ENCODE data around the gene FAM50A. TPM values are rescaled to one million over a fixed set of nuclear protein-coding genes. Genes with fewer than 3 reads are reported as not detected.
A peak's percentile ranks its signal among the peaks of the same experiment; 100 is the strongest.

Gene FAM50A
- total and polyA plus RNA-seq, 12 donors = 25.5 to 167 (median 38.9) TPM

DNA sequence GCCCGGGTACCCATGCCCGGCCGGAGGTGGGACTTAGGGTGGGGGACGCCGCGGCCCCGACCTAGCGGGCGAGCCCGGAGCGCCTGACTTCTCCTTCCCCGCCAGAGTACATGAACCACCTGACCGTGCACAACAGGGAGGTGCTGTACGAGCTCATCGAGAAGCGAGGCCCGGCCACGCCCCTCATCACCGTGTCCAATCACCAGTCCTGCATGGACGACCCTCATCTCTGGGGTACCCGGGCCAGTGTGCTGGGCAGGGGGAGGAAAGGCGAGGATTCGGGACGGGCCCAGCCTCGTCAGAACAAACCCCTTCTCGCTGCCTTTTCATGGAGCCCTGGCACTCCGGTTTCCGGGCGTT, 32.0 kb upstream of the FAM50A start:
- 0 to 3% methylated on average over 20 to 28 of the region's 29 CpGs for WGBS, 2 donors
- peak; percentile 74 to 83 (median 80) for ATAC-seq

DNA sequence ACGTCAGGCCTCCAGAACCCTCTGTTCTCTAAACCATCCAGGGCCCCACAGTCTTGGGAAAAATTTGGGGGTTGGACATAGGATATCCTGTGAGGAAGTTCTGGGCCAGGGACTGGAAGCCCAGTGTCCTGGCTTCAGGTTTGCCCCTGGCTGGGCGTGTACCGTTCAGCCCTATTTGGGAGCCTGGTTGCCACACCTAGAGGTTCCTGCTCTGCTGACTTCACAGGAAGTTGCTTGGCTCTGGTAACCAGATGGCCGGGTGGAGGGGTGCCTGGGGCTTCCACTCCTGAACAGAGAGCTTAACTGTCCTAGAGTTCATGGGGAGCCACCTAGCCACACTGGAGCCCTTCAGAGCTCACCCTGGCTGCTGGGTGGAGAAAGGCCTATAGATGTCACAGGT, 31.5 kb upstream of the FAM50A start:
- Histone ChIP-seq H3K27me3 (no peaks in the 10 kb centered on the region), H3K36me3 (peaks cover 0 to 15% (median 0%) of the 10 kb centered on the region in 9 donors), H3K4me1 (peaks cover 0 to 32% (median 12%) of the 10 kb centered on the region in 9 donors), H3K4me3 (peak overlapping the region; percentile 56 to 85 (median 82)), H3K9me3 (no peaks in the 10 kb centered on the region), H3K27ac (peak overlapping the region; percentile 90 to 99 (median 96))
- TF ChIP-seq, protein P1, sequence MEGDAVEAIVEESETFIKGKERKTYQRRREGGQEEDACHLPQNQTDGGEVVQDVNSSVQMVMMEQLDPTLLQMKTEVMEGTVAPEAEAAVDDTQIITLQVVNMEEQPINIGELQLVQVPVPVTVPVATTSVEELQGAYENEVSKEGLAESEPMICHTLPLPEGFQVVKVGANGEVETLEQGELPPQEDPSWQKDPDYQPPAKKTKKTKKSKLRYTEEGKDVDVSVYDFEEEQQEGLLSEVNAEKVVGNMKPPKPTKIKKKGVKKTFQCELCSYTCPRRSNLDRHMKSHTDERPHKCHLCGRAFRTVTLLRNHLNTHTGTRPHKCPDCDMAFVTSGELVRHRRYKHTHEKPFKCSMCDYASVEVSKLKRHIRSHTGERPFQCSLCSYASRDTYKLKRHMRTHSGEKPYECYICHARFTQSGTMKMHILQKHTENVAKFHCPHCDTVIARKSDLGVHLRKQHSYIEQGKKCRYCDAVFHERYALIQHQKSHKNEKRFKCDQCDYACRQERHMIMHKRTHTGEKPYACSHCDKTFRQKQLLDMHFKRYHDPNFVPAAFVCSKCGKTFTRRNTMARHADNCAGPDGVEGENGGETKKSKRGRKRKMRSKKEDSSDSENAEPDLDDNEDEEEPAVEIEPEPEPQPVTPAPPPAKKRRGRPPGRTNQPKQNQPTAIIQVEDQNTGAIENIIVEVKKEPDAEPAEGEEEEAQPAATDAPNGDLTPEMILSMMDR (IDR thresholded peaks at IDR 0.05) = no peak
- intact Hi-C loops (cut with DNase I) = no loop called here
- WGBS, 2 donors = 38 to 47% methylated on average over 3 to 4 of the region's 4 CpGs
- DNase-seq (peak; percentile 23 to 24), ATAC-seq (peak in 7 of 8 donors; percentile 17 to 64 (median 57))

More for the DNA sequence above, 32.0 kb upstream of the FAM50A start:
- Histone ChIP-seq H3K4me1 (peaks cover 0 to 32% (median 12%) of the 10 kb centered on the region in 9 donors), H3K36me3 (peaks cover 0 to 15% (median 0%) of the 10 kb centered on the region in 9 donors), H3K9me3 (no peaks in the 10 kb centered on the region), H3K27me3 (no peaks in the 10 kb centered on the region), H3K4me3 (peak overlapping the region; percentile 56 to 85 (median 82)), H3K27ac (peak overlapping the region; percentile 90 to 99 (median 96))
- intact Hi-C loops (cut with DNase I) = no loop called here
- TF ChIP-seq, protein P1 (IDR thresholded peaks at IDR 0.05) = no peak
- peak; percentile 53 to 62 for DNase-seq

DNA sequence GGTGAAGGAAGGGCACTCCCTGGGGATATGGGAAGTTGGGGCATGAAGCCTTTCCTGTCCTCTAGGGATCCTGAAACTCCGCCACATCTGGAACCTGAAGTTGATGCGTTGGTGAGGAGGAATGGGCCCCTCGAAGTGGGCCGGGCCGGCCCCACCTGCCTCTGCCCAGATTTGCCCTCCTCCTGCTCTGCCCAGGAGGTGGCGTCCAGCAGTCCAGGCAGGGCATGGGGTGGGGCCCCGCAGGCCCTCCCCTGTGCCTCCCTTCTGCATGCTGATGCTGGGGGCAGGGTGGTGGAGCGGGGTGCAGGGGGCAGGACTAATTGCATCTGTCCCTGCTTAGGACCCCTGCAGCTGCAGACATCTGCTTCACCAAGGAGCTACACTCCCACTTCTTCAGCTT, 30.8 kb upstream of the FAM50A start:
- ATAC-seq (no peak), DNase-seq (no peak)
- intact Hi-C loops (cut with DNase I) = no loop called here
- no peak overlapping the region for H3K4me3 ChIP-seq
- H3K9me3 ChIP-seq = no peaks in the 10 kb centered on the region
- peaks cover 0 to 15% (median 0%) of the 10 kb centered on the region in 9 donors for H3K36me3 ChIP-seq
- H3K27me3 ChIP-seq = no peaks in the 10 kb centered on the region
- peak overlapping the region in 7 of 10 donors; percentile 90 to 99 (median 96) for H3K27ac ChIP-seq
- 87 to 88% methylated on average over 3 to 8 of the region's 8 CpGs for WGBS, 2 donors
- H3K4me1 ChIP-seq = peaks cover 0 to 30% (median 12%) of the 10 kb centered on the region in 9 donors
- TF ChIP-seq, protein P1 (IDR thresholded peaks at IDR 0.05) = no peak

DNA sequence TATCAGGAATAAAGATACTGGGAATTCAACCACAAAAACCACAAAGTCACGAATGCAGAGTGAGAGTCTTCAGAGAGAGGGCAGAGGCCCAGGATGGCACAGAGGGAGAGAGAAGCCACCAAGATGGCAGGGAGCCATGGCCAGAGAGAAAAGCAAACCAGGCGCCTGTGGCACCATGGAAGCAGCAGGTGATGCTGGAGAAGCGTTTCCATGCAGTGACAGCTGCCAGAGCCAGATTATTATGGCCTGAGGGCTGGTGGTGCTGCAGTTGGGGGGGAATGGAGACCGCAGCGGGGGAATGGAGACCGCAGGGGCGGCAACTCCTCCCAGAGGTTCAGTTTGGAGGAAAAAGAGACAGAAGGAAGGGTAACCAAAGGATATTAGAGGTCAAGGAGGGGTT, 26.8 kb upstream of the FAM50A start:
- Histone ChIP-seq H3K27me3 (no peaks in the 10 kb centered on the region), H3K9me3 (no peaks in the 10 kb centered on the region), H3K27ac (no peak overlapping the region), H3K36me3 (peaks cover 0 to 17% (median 0%) of the 10 kb centered on the region in 9 donors), H3K4me1 (peaks cover 0 to 29% (median 10%) of the 10 kb centered on the region in 9 donors), H3K4me3 (no peak overlapping the region)
- WGBS, 2 donors = 78 to 83% methylated on average over 7 of the region's 7 CpGs
- intact Hi-C loops (cut with DNase I) = no loop called here
- ATAC-seq (no peak), DNase-seq (no peak)
- TF ChIP-seq, protein P1 (IDR thresholded peaks at IDR 0.05) = no peak

Measured in heart right ventricle (tissue), 16 donors.